Measurements from ENCODE around the gene SLC25A14. TPM values are rescaled to one million over a fixed set of nuclear protein-coding genes. Genes with fewer than 3 reads are reported as not detected.
"Not testable (repeated sequence)": the region's sequence is repeated elsewhere in the genome, so short reads cannot be mapped to it uniquely, and the experiment has no call there.

The SLC25A14 gene
- total RNA-seq, 1 donor from 2014 or later, result 19.3 TPM

GRCh38 chrX:130347321-130347720 lies 7.6 kb downstream of the SLC25A14 start:
- H3K4me1 Mint-ChIP-seq, result no peaks in the 10 kb centered on the region
- DNase-seq (ENCODE audit: low spot score in 2 of 2, unreplicated experiment in 2 of 2), result no peak
- H3K4me3 Mint-ChIP-seq, result no peak overlapping the region
- TF ChIP-seq, protein P1, sequence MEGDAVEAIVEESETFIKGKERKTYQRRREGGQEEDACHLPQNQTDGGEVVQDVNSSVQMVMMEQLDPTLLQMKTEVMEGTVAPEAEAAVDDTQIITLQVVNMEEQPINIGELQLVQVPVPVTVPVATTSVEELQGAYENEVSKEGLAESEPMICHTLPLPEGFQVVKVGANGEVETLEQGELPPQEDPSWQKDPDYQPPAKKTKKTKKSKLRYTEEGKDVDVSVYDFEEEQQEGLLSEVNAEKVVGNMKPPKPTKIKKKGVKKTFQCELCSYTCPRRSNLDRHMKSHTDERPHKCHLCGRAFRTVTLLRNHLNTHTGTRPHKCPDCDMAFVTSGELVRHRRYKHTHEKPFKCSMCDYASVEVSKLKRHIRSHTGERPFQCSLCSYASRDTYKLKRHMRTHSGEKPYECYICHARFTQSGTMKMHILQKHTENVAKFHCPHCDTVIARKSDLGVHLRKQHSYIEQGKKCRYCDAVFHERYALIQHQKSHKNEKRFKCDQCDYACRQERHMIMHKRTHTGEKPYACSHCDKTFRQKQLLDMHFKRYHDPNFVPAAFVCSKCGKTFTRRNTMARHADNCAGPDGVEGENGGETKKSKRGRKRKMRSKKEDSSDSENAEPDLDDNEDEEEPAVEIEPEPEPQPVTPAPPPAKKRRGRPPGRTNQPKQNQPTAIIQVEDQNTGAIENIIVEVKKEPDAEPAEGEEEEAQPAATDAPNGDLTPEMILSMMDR (IDR thresholded peaks at IDR 0.05; ENCODE audit: unreplicated experiment), result no peak
- peaks cover 5% of the 10 kb centered on the region for H3K36me3 Mint-ChIP-seq
- H3K27me3 Mint-ChIP-seq (ENCODE audit: low read depth), result no peaks in the 10 kb centered on the region
- H3K27ac Mint-ChIP-seq, result no peak overlapping the region
- peaks cover 17% of the 10 kb centered on the region for H3K9me3 Mint-ChIP-seq

- no peak overlapping the region for H3K4me3 Mint-ChIP-seq
- H3K27me3 Mint-ChIP-seq (ENCODE audit: low read depth), result no peaks in the 10 kb centered on the region
- no peak overlapping the region for H3K27ac Mint-ChIP-seq
- peaks cover 23% of the 10 kb centered on the region for H3K9me3 Mint-ChIP-seq
- TF ChIP-seq, protein P1 (IDR thresholded peaks at IDR 0.05; ENCODE audit: unreplicated experiment), result no peak
- DNase-seq (ENCODE audit: low spot score in 2 of 2, unreplicated experiment in 2 of 2), result no peak
- peaks cover 16% of the 10 kb centered on the region for H3K36me3 Mint-ChIP-seq
- H3K4me1 Mint-ChIP-seq, result no peaks in the 10 kb centered on the region
Observed at GRCh38 chrX:130351567-130351966, 11.8 kb downstream of the SLC25A14 start.

GRCh38 chrX:130352050-130352449 lies 12.3 kb downstream of the SLC25A14 start:
- not testable (repeated sequence) for H3K27ac Mint-ChIP-seq; H3K4me1 Mint-ChIP-seq; DNase-seq (ENCODE audit: low spot score in 2 of 2, unreplicated experiment in 2 of 2); H3K27me3 Mint-ChIP-seq (ENCODE audit: low read depth); H3K4me3 Mint-ChIP-seq
- peaks cover 23% of the 10 kb centered on the region for H3K9me3 Mint-ChIP-seq
- H3K36me3 Mint-ChIP-seq, result peaks cover 16% of the 10 kb centered on the region

GRCh38 chrX:130376077-130376476 lies 36.4 kb downstream of the SLC25A14 start:
- no peaks in the 10 kb centered on the region for H3K27me3 Mint-ChIP-seq (ENCODE audit: low read depth)
- H3K27ac Mint-ChIP-seq, result no peak overlapping the region
- H3K4me3 Mint-ChIP-seq, result no peak overlapping the region
- H3K36me3 Mint-ChIP-seq, result peaks cover 4% of the 10 kb centered on the region
- no peaks in the 10 kb centered on the region for H3K4me1 Mint-ChIP-seq
- TF ChIP-seq, protein P1 (IDR thresholded peaks at IDR 0.05; ENCODE audit: unreplicated experiment), result no peak
- peaks cover 9% of the 10 kb centered on the region for H3K9me3 Mint-ChIP-seq
- no peak for DNase-seq (ENCODE audit: low spot score in 2 of 2, unreplicated experiment in 2 of 2)

GRCh38 chrX:130378024-130378669 lies 38.4 kb downstream of the SLC25A14 start:
- Mint-ChIP-seq H3K36me3 (no peaks in the 10 kb centered on the region), H3K9me3 (peaks cover 8% of the 10 kb centered on the region), H3K4me1 (no peaks in the 10 kb centered on the region), H3K27ac (no peak overlapping the region), H3K4me3 (no peak overlapping the region), H3K27me3 (ENCODE audit: low read depth) (peaks cover 6% of the 10 kb centered on the region)
- no peak for DNase-seq (ENCODE audit: low spot score in 2 of 2, unreplicated experiment in 2 of 2)
- TF ChIP-seq, protein P1 (IDR thresholded peaks at IDR 0.05; ENCODE audit: unreplicated experiment), result no peak

- TF ChIP-seq, protein P1 (IDR thresholded peaks at IDR 0.05; ENCODE audit: unreplicated experiment), result no peak
- Mint-ChIP-seq H3K36me3 (no peaks in the 10 kb centered on the region), H3K27me3 (ENCODE audit: low read depth) (peaks cover 24% of the 10 kb centered on the region), H3K9me3 (peaks cover 17% of the 10 kb centered on the region), H3K27ac (no peak within 1 kb of the TSS), H3K4me1 (no peaks in the 10 kb centered on the region), H3K4me3 (no peak within 1 kb of the TSS)
- no peak for DNase-seq (ENCODE audit: low spot score in 2 of 2, unreplicated experiment in 2 of 2)
Observed at GRCh38 chrX:130385520-130385919, 45.8 kb downstream of the SLC25A14 start, which contains the start of gene GPR119. Gene GPR119, minus strand, starts transcription at chrX:130385674. Its CDS starts 227 bp downstream, at chrX:130385447.

Measured in mesothelial cell of epicardium (in vitro differentiated cells).